ENCODE measurements around the gene CPHXL. TPM values are rescaled to one million over a fixed set of nuclear protein-coding genes. Genes with fewer than 3 reads are reported as not detected.

CPHXL gene
- total RNA-seq, 1 donor from 2014 or later: not detected

GRCh38 chr16:75733305-75734211 is 7.3 kb upstream of the CPHXL start:
- no peak for TF ChIP-seq CTCF (IDR thresholded peaks at IDR 0.05)

GRCh38 chr16:75732871-75733270 is 6.6 kb upstream of the CPHXL start:
- no peak for DNase-seq (ENCODE audit: extremely low spot score, unreplicated experiment)
- Mint-ChIP-seq H3K4me1 (ENCODE audit: unreplicated experiment) (no peaks in the 10 kb centered on the region), H3K4me3 (ENCODE audit: unreplicated experiment) (no peak overlapping the region), H3K27ac (ENCODE audit: unreplicated experiment) (no peak overlapping the region), H3K27me3 (ENCODE audit: unreplicated experiment) (no peaks in the 10 kb centered on the region), H3K36me3 (ENCODE audit: unreplicated experiment) (no peaks in the 10 kb centered on the region), H3K9me3 (ENCODE audit: unreplicated experiment) (no peaks in the 10 kb centered on the region)
- no peak for TF ChIP-seq CTCF (IDR thresholded peaks at IDR 0.05)

More at GRCh38 chr16:75733305-75734211, 7.3 kb upstream of the CPHXL start:
- H3K36me3 Mint-ChIP-seq (ENCODE audit: unreplicated experiment): no peaks in the 10 kb centered on the region
- H3K9me3 Mint-ChIP-seq (ENCODE audit: unreplicated experiment): no peaks in the 10 kb centered on the region
- H3K27me3 Mint-ChIP-seq (ENCODE audit: unreplicated experiment): no peaks in the 10 kb centered on the region
- H3K27ac Mint-ChIP-seq (ENCODE audit: unreplicated experiment): no peak overlapping the region
- H3K4me3 Mint-ChIP-seq (ENCODE audit: unreplicated experiment): no peak overlapping the region
- no peaks in the 10 kb centered on the region for H3K4me1 Mint-ChIP-seq (ENCODE audit: unreplicated experiment)
- no peak for DNase-seq (ENCODE audit: extremely low spot score, unreplicated experiment)

- H3K4me1 Mint-ChIP-seq (ENCODE audit: unreplicated experiment): no peaks in the 10 kb centered on the region
- no peak overlapping the region for H3K27ac Mint-ChIP-seq (ENCODE audit: unreplicated experiment)
- TF ChIP-seq CTCF (IDR thresholded peaks at IDR 0.05): no peak
- H3K4me3 Mint-ChIP-seq (ENCODE audit: unreplicated experiment): no peak overlapping the region
- peaks cover 6% of the 10 kb centered on the region for H3K9me3 Mint-ChIP-seq (ENCODE audit: unreplicated experiment)
- no peaks in the 10 kb centered on the region for H3K36me3 Mint-ChIP-seq (ENCODE audit: unreplicated experiment)
- no peak for DNase-seq (ENCODE audit: extremely low spot score, unreplicated experiment)
- no peaks in the 10 kb centered on the region for H3K27me3 Mint-ChIP-seq (ENCODE audit: unreplicated experiment)
Measured at GRCh38 chr16:75727221-75727620, 931 bp upstream of the CPHXL start.

GRCh38 chr16:75718452-75718851 is 7.8 kb downstream of the CPHXL start:
- DNase-seq (ENCODE audit: extremely low spot score, unreplicated experiment): no peak
- Mint-ChIP-seq H3K27ac (ENCODE audit: unreplicated experiment) (no peak overlapping the region), H3K4me1 (ENCODE audit: unreplicated experiment) (no peaks in the 10 kb centered on the region), H3K4me3 (ENCODE audit: unreplicated experiment) (no peak overlapping the region), H3K9me3 (ENCODE audit: unreplicated experiment) (peaks cover 20% of the 10 kb centered on the region), H3K27me3 (ENCODE audit: unreplicated experiment) (no peaks in the 10 kb centered on the region), H3K36me3 (ENCODE audit: unreplicated experiment) (no peaks in the 10 kb centered on the region)
- TF ChIP-seq CTCF (IDR thresholded peaks at IDR 0.05): no peak

- no peak for TF ChIP-seq CTCF (IDR thresholded peaks at IDR 0.05)
- H3K27me3 Mint-ChIP-seq (ENCODE audit: unreplicated experiment): no peaks in the 10 kb centered on the region
- no peak overlapping the region for H3K4me3 Mint-ChIP-seq (ENCODE audit: unreplicated experiment)
- no peak for DNase-seq (ENCODE audit: extremely low spot score, unreplicated experiment)
- no peak overlapping the region for H3K27ac Mint-ChIP-seq (ENCODE audit: unreplicated experiment)
- peaks cover 16% of the 10 kb centered on the region for H3K9me3 Mint-ChIP-seq (ENCODE audit: unreplicated experiment)
- H3K36me3 Mint-ChIP-seq (ENCODE audit: unreplicated experiment): no peaks in the 10 kb centered on the region
- no peaks in the 10 kb centered on the region for H3K4me1 Mint-ChIP-seq (ENCODE audit: unreplicated experiment)
Measured at GRCh38 chr16:75714661-75715060, 11.6 kb downstream of the CPHXL start.

Data from osteocyte (in vitro differentiated cells).